Subcutaneous preadipocyte (primary cell): ENCODE data around the gene ATF2. TPM values are rescaled to one million over a fixed set of nuclear protein-coding genes. Genes with fewer than 3 reads are reported as not detected.

Source experiments
- small RNA-seq: library from RNA; depleted of rRNA; stranded (forward); fragments of <200 nt; gene quantifications from one replicate; pipeline ENCODE3, GENCODE V24; 2012
- total RNA-seq: library from RNA; depleted of rRNA; stranded (reverse); fragments of >200 nt; gene quantifications from 2 replicates; pipeline ENCODE4 v1.2.3, GENCODE V29; 2012

ATF2 gene
- 42.6 and 47.5 TPM in 2 replicates for total RNA-seq

GRCh38 chr2:175167792-175168563 is at the start of gene ATF2:
Gene ATF2 (minus strand): TSS chr2:175168203. CDS start chr2:175136443, 31,760 bp downstream.

GRCh38 chr2:175181104-175181876 is 13.3 kb upstream of the ATF2 start, which contains the start of gene ATP5MC3:
Gene ATP5MC3 (minus strand): TSS chr2:175181710. CDS start chr2:175181393, 317 bp downstream.

Small RNAs within 50 kb of the gene (small RNA-seq; reads per million reads assigned to genes)
- gene MIR933 (not detected), gene RF02271 (not detected), gene RNU6-1290P (not detected), gene RNU6-763P (not detected)

Other genes with a start within 250 kb of the ATF2 start
- 25.4 and 28.3 TPM in 2 replicates for gene CHN1, start 162.8 kb downstream of the ATF2 start, total RNA-seq
- 128 and 161 TPM in 2 replicates for gene ATP5MC3, start 13.5 kb upstream of the ATF2 start, total RNA-seq